ENCODE data around the gene PIBF1.
A peak's percentile ranks its signal among the peaks of the same experiment; 100 is the strongest.

DNA sequence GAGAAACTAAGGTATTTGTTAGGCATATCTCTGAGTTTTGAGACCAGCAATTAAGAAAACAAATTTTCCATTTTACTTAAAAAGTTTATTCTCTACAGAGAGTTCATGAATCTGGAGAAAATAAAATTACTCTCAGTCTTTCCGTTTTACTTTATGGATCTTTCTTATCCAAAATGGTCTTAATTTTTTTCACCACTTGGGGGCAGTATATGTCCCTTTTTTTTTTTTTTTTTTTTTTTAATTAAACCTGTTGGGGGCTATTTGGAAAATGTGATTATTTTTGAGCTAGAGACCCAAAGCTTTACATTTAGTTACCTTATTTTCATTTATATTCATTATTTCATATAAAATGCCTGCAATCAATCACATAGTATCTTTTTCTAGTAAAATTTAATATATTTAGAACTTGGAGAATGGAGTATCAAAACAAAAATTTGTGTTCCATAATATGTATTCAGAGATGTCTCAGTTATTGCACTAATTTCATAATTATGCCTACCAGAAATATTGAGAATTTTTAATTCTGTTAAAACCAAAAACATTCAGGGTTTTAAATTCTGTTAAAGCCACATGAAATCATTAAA lies 27.1 kb downstream of the PIBF1 start:
- TF ChIP-seq, protein P1, sequence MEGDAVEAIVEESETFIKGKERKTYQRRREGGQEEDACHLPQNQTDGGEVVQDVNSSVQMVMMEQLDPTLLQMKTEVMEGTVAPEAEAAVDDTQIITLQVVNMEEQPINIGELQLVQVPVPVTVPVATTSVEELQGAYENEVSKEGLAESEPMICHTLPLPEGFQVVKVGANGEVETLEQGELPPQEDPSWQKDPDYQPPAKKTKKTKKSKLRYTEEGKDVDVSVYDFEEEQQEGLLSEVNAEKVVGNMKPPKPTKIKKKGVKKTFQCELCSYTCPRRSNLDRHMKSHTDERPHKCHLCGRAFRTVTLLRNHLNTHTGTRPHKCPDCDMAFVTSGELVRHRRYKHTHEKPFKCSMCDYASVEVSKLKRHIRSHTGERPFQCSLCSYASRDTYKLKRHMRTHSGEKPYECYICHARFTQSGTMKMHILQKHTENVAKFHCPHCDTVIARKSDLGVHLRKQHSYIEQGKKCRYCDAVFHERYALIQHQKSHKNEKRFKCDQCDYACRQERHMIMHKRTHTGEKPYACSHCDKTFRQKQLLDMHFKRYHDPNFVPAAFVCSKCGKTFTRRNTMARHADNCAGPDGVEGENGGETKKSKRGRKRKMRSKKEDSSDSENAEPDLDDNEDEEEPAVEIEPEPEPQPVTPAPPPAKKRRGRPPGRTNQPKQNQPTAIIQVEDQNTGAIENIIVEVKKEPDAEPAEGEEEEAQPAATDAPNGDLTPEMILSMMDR (IDR thresholded peaks at IDR 0.05), result peak in 5 of 6 experiments; percentile 26 to 72 (median 31)
- TF ChIP-seq POLR2A (IDR thresholded peaks at IDR 0.05), result no peak
